HS-27A (cell line): ENCODE data around the gene KLHL26.

ENCODE experiments used
- DNase-seq: peaks from one replicate; pipeline ENCODE4 v3.0.0-alpha.2; 2012; ENCODE audit warnings: low read depth, missing footprints

KLHL26 gene

DNA sequence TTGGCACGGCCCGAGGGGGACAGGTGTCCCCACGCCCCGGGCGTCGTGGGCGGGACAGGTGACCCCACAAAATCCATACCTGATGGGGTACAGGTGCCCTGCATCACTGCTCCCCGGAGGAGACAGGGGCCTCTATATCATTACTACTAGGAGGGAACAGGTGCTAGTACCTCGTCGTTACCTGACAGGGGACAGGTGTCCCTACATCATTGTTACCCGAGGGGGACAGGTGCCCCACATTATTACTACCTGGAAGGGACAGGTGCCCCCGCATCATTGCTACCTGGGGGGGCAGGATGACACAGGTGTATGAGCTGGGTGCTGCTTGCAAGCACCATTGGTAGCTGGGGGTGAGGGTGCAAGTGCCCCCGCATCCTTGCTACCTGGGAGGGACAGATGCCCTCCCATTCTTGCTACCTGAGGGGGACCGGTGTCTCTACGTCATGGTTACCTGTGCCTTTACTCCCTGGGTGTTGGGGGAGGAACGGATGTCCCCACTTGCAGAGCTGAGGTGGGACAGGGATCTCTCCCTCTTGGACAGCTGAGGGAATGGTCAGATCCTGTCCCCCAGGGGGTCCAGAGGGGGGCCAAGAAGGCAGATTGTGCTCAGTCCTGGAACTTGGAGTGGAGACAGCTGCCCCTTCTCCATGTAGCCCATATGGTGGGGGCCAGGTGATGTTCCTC lies 47.3 kb downstream of the KLHL26 start:
- DNase-seq = no peak

DNA sequence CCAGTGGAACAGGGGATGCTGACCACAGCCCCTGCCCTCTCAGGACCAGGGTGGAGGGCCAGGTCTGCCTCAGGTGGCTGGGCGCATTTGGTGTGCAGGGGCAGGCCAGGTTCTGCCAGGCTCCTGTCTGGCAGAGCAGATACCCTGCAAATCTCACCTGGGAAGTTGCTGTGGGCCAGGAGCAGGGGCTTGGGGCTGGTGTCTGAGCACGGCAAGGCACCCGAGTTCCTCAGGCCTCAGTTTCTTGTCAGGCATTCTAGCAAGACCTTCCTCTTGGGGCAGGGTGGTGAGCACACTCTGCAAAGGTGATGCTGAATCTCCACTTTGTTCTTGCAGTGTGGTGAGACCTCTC lies 47.8 kb downstream of the KLHL26 start:
- DNase-seq = no peak

DNA sequence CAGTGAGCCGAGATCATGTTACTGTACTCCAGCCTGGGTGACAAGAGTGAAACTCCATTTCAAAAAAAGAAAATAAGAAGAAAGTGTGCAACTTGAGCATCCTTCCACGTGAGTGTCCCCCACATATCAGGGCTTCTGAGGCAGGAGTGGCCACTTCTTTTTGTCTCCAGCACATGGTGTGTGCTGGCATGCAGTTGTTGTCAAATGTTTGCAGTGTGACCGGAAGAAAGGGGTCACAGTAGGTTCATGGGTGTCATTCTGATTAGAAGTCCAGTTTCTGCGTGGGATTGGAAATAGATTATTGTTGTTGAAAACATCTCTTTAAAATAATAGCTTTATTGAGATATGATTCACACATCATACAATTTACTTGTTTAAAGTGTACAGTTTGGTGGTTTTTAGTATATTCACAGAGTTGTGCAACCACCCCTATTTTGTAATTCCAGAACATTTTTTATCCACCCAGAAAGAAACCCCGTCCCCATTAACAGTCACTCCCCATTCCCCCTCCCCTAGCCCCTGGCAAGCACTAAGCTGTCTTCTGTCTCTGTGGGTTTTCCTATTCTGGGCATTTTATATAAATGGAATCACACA lies 48.9 kb downstream of the KLHL26 start:
- no peak for DNase-seq

DNA sequence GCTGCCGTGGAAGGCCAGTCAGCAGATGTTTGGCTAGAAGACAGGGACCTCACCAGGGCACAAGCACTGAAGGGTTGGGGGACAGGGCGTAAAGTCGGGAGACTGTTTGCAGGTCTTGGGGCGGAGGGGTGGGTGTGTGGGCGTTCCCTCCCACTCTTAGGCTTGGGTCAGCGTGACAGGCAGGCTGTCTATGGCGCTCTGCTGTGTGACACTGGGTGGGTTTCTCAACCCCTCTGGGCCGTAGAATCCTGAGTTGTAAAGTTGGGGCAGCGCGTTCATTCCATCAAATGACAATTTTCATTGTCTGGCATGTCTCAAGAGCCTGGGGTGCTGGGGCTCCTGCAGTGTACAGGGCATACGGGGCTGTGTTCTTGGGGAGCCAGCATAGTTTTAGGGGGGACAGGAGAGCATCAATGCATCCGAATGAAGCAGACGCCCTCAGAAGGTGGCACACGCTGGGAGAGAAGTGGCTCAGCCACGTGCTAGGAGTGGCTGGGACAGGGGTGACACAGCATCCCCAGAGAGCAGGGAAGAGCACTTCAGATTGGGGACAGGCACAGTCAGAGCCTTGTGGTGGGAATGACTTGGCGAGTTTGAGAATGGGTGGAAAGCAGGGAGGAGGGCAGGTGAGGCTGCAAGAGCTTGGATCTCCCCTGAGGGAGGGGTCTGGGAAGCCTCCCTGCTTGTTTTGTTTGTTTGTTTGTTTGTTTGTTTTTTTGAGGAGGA lies 51.1 kb downstream of the KLHL26 start:
- DNase-seq = no peak

DNA sequence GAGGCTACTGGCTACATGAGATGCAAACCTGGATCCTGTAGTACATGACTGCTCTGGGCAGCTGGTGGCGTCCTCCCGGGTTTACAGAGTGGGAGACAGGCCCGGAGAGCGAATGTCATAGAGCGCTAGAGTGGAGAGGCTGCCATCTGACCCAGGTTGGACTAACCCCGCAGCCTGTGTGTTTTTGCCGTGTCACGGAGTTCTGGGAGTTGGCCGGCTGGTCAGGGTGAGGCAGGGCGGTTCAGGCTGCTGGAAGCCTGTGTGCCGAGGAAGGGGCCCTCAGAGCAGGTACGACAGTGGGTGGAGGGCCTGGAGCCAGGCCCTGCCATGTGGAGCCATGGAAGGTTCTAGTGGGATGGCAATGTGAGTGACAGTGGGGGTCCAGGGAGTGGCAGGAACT lies 59.2 kb downstream of the KLHL26 start:
- DNase-seq = no peak

DNA sequence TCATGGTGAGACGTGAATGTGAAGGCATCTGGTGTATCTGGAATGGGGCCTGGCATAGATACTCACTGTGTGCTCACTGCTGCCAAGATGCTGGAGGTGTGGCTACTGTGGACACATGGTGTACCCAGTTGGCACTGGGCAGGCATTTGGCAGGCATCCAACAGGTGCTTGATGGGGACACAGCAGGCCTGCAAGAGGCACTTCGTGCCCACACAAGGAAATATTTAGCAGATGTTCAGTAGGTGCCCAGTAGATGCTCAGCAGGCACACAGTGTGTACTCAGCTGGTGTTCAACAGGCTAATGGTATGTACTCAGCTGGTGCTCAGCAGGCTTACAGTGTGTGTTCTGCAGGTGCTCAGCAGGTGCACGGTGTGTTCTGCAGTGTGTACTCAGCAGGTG lies 60.9 kb downstream of the KLHL26 start:
- DNase-seq = no peak

DNA sequence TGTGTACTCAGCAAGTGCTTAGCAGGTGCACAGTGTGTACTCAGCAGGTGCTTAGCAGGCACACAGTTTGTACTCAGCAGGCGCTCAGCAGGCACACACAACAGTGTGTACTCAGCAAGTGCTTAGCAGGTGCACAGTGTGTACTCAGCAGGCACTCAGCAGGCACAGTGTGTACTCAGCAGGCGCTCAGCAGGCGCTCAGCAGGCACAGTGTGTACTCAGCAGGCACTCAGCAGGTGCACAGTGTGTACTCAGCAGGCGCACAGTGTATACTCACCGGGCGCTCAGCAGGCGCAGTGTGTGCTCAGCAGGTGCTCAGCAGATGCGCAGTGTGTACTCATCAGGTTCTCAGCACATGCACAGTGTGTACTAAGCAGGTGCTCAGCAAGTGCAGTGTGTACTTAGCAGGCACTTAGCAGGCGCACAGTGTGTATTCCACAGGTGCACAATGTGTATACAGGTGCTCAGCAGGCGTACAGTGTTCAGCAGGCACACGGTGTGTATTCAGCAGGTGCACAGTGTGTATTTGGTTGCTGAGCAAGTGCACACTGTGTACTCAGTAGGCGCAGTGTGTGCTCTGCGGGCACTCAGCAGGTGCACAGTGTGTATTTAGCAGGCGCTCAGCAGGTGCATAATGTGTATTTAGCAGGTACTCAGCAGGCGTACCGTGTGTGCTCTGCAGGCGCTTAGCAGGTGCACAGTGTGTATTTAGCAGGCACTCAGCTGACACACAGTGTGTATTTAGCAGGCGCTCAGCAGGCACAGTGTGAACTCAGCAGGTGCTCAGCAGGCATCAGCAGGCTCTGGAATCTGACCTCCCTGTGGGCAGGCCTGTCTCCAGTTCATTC lies 61.7 kb downstream of the KLHL26 start:
- DNase-seq = no peak

DNA sequence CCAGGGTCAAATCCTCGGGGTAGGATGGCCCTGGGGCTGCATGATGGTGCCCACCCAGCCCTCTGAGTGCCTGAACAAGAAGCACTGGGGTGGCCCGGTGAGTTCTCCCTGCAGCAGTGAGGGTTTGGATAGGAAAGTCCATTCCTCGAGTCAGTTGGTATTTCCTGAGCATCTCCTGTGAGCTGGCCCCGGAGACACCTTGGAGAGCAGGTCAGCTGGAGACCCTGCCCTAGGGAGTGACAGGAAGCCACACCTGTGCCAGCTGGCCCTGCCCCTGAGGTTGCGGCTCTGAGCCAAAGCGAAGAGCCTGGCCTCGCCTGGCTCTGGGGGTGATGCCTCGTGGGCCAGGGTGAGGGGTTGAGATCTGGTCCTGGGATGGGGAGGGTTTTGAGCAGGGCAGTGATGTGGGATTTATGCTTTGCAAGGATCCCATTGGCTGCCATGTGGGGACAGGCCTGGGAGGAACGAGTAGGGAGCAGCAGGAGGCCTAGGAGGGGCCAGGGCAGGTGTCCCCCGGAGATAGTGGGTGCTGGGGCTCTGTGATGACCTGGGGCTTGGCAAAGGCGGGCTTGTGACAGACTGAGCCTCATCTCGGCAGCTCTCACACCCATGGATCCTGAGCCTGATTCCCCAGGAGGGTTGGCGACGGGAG lies 62.7 kb downstream of the KLHL26 start:
- no peak for DNase-seq

DNA sequence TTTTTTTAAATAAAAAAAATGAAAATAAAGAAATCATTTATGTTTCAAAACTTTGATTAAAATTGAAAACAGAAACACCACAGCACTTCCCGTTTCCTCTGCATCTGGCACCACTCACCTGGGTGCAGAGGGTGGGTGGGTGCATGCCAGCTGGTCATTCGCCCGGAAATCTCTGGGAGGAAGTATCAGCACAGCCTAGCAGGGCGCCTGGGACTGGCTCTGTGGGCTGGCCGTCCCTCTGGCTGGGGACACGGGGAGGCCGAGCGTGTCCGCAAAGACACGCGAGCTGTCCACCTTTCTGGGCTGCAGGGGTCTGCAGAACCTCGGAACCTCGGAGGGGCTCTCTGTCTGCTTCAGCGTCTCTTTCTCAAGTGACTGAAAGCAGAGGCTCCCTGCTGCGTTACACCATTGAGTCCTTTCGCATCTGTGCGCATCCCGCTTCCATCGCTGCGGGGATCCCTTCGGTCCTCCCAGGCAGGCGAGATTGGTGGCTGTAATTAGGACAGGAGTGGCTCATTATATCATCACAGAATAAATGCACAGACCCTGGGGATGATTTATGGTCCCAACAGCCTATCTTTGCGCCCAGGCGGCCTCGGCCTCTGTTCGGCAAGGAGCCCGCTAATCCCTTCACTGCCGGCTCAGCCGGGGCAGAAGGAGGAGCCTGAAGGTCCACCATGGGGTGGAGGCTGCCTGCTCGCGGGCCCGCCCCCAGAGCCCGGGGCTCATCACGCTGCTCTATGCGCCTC lies 63.8 kb downstream of the KLHL26 start:
- no peak for DNase-seq

DNA sequence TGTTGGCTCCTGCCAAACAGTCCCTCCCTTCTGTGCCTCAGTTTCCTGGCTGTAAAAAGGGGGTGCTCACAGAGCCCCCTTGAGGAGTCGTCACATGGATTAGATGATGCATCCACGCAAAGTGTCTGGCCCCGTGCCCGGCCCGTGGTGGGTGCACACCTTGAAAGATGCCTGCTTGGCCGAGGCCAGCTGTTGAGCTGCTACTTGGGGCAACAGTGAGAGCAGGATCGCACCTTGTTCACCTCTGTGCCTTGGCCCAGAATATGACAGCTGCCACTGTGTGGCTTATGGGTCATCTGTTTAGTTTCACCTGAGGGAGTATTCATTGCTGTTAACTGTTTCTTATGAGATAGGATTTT lies 64.4 kb downstream of the KLHL26 start:
- DNase-seq = no peak

DNA sequence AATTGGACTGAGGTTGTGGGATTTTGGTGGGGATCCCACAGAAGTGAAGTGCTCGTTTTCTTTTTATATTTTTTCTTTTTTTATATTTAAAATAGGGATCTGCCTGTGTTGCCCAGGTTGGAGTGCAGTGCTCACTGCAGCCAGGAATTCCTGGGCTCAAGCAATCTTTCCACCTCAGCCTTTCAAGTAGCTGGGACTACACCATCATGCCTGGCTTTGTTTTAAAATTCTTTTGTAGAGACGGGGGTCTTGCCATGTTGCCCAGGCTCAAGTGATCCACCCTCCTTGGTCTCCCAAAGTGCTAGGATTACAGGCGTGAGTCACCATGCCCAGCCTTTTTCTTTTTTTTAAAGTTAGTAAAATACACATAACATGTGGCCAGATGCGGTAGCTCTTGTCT lies 67.2 kb downstream of the KLHL26 start:
- no peak for DNase-seq

DNA sequence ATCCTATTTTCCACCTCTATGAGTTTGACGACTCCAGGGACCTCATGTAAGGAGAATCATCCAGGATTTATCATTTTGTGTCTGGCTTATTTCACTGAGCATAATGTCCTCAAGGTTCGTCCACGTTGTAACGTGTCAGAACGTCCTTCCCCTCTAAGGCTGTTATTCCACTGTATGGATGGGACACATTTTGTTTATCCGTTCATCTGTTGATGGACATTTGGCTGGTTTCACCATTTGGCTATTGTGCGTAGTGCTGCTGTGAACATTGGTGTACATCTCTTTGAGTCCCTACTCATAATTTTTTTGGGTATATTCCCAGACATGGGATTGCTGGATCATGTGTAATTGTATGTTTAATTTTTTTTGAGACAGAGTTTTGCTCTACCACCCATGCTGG lies 68.1 kb downstream of the KLHL26 start:
- DNase-seq = no peak

DNA sequence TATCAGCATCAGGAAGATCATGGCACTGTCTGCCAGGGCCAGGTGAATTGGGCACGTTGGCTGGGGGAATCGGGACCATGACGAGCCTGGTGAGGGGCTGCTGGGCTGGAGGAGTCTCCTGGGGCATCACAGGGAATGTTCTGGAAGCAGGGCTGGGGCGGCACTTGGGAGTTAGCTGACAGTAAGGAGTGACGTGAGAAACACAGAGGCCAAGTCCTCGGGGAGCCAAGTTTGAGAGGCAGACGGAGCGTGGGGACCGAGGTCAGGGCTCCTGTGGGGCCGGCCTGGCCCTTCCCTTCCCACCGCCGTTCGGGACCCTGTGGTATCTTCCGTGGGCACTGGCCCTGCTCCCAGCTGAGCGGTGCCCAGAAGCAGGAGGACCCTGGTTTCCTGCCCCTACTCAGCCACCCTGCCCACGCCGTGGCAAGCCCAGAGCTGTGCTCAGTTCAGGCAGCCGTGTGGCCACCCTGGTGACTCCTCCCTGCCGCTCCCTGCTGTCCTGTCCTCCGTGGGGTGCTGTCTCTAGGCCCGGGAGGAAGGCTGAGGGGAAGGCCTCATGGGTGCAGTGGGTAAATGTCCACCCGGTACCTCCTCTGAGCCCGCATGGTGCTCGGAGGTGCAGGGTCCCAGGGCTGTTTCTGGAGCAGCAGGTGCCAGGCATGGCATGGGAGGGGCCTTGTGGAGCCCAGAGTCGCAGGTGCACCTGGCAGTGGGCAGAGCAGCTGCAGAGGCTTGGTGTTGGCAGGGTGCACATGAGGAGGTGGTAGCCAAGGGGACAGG lies 71.8 kb downstream of the KLHL26 start:
- DNase-seq = no peak

DNA sequence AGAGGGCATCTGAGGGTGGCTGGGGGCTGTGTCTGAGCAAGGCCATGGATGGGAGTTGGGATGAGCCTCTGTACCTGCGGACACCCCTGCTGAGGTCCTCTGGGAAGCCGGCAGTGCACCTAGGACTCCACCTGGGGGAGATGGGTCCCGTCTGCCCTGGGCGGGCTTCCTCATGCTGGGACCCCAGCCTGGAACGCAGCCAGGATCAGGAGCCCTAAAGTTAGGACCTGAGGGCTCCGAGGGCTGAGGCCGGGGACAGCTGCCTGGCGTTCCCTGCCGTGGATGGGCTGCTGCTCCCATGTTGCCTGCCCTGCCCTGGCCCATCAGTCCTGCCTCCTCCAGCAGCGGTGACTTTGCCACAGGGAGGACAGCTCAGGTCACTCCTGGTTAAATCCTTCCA lies 72.7 kb downstream of the KLHL26 start:
- no peak for DNase-seq

DNA sequence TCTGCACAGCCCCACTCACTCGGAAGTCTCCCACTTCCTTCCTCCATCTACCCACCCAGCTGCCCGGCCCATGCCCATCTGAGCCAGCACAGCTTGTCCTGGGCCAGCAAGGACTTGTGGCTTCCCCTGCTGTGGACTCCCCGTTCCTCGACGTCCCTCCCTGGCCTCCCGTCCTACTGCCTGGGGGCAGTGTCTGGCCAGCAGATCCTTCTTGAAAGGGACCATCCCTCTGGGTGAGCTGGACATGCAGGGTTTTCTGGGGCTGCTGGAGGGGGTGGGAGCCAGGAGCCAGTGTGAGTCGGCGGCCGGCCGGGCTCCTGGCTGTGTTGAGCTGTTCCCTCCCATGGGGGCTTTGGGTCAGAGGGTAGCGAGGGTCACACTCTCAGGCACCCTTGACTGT lies 73.4 kb downstream of the KLHL26 start:
- no peak for DNase-seq

DNA sequence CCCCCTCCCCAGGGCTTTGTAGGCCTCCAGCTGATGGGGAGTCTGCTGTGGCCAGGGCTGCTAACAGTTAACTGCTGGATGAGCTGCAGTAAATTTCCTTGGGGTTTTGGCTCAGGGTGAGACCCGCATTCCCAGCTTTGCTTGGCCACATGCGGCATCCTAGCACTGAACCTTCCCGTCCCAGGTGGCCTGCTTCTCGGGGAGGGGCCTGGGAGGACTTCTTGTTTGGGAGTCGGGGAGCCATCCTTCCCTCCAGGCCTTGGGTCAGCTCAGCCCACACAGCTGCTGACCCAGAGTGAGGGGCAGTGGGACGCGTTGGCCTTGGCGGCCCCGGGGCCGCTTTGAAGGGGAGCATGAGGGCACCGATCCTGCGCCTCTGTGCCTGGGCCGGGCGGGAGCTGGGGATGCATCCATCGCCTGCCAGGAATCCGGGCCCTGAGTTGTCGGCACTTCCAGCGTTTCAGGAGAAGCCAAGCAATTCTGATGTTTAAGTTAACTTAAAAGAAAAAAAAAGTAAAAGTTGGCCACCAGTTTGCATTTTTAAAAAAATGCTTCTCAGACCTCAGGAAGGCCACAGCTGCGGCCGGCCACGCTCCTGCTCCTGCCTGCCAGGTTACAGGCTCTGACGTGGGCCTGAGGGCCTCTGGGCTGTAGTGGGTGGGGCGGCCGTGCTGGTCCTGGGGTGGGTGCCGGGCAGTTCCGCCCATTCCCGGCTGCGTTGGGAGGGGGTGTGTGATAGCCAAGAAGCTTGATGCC lies 74.3 kb downstream of the KLHL26 start:
- DNase-seq = no peak

DNA sequence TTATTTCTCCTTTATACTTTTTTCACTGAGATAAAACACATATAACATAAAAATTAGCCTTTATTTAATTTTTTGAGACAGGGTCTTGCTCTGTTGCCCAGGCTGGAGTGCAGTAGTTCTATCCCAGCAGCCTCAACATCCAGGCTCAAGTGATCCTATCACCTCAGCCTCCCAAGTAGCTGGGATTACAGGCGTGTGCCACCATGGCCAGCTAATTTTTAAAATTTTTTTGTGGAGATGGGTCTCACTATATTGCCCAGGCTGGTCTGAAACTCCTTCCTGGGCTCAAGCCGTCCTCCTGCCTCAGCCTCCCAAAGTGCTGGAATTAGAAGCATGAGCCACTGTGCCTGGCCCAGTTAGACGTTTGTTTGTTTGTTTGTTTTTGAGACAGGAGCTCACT lies 75.1 kb downstream of the KLHL26 start:
- DNase-seq = no peak

DNA sequence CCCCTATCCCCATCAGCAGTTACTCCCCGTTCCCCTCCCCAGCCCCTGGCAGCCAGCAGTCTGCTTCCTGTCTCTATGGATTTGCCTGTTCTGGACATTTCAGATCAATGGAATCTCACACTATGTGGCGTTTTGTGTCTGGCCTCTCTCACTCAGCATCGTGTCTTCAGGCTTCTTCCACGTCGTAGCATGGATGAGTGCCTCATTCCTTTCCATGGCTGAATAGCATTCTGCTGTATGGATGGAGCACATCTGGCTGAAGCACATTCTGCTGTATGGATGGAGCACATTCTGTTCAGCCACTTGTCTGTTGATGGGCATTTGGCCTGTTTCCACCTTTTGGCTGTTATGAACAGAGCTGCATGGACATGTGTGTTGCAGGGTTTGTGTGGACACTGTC lies 76.2 kb downstream of the KLHL26 start:
- no peak for DNase-seq

DNA sequence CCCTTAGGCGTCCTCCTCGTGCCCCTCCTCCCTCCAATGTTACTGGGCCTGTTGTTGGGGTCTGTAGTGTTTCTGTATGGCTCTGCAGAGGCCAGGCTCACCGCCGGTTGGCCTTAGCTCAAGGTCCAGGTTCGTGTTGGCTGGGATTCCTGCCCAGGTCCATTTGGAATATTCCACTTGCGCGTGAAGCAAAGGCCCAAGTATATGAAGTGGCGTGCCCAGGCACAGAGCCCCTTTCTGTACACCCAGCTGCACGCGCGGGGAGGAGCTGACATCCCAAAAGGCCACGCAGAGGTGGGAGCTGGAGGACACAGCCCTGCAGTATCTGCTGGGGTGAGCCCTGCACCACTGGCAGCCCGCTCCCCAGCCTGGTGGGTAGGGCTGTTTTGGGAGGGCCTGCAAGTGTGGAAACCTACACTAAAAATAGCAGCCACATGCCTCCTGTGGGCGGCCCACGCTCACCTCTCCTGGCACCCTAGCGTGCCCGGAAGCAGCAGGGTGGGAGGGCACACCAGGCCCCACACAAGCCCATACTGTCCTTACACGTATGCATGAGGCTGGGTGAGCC lies 76.8 kb downstream of the KLHL26 start:
- no peak for DNase-seq

DNA sequence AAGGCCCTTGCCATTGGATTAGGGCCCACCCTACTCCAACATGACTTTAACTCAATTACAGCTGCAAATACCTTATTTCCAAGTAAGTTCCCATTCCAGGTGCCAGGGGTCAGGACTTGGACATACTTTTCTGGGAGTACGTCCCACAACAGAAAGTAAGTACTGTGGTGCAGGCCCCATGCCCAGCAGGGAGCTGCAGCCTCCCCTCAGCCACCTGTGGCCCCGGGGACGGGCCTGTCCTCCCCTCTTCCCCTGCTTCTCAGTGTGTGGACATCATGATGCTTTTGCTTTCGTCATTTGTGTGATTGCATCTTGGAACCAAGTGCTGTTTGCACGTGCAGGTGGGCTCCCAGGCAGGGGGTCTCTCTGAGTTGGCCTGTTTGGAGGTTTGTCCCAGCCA lies 78.6 kb downstream of the KLHL26 start:
- DNase-seq = no peak
